CD4-positive, alpha-beta T cell treated with Interleukin-2 at 100 ng/mL for 4 hours (primary cell): ENCODE measurements around the gene HOXD8.

Source experiments
- DNase-seq: peaks from one replicate; pipeline ENCODE4 v3.0.0-alpha.2; 2020; ENCODE audit warnings: low spot score

Gene HOXD8

DNA sequence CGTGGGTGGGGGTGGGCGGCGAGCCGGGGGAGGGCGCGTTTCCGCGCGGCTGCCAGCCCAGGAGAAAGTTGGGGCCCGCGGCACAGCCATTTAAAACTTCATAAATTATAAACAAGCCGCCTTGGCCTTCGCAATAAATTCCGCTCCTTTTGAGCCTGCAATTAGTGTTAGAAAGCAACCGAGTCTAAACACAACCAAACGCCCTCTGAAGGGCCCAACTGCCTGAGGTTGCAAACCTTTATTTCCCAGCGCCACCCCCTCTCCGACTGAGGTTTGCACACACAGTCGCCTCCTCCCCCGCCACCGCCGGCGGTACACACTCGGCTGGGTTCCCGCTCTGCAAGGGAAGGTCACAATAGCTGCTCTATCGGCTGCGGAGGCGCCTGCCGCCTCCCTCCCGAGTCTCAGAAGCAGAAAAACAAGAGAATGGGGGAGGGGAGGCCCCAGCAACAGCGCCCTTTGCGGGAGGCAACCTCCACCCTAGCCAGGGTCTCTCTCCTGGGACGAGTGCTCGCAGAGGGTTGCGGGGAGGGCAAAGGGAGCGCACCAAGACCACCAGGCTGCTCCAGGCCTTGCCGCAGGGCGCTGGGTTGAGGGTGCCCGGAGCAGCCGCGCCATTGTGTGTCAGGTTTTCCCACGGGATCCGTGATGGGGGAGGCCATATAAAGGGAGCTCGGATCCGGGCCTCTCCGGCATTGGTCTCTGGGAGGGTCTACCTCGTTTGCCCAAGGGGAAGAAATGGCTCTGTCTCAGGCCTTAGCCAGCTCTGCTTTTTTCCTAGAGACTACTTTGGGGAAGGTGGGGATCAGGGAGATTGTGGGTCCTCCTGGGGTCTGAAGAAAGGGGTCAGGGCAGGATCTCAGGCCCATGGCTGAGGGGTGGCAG is 45.6 kb downstream of the HOXD8 start:
- no peak for DNase-seq

DNA sequence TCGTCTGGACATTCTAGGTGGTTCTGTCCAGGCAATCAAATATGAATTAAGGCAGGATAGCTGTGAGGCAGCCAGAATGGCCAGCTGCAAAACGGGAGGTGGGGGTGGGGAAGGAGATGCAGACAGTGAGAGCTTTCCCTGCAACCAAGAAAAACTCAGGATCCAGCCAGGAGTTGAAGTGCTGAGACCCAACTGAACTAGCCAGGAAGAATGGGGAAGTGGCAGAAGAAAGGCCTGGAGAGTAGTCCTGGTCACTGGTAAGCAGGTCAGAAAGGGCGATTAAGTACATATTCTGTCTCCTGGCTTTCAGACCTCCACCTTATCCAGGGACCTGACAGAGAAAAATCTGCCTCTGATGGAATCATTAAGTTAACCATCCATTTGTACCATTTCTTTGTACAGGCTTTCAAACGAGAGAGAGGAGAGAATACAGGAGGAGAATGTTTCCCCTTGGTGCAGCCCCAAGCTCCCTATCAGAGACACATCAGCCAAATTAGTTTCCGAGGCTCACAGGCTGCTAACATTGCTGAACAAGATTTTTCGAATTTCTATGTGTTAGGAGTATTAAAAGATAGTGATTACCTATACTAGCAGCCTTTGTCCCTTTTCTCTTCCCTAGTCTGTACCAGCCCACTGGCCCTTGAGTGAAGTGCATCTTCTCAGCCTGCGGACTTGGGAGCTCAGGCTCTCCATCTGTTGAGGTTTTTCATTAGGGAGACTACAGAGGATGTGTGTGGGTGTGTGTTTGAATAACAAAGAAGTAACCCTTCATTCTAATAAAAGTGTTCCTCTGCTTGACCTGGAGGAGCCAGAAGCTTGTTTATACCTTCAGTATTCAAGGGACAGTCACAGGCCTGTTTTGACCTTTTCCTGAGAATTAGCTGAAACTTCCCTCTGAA is 46.5 kb downstream of the HOXD8 start:
- DNase-seq, result no peak

DNA sequence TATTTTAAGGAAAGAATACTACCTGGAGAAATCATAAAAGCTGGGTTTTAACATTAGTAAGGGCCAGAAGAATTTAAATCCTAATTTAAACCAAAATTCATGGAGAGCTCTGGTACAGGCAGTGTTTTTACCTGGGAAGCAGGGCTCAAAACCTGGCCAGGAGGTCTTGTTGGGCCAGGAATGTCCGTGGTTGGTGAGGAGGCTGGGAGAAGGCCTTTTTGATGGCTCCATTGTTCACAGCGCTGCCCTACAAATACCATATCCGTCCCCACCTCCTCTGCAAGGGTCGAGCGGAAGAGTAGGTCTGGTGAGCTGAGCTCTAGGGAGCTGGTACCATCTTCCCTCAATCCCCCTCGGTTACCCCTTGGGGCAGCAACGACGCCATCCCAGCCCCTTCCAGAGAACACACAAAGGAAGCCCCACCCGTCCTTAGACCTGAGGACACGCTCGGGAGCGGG is 48.1 kb downstream of the HOXD8 start:
- no peak for DNase-seq

DNA sequence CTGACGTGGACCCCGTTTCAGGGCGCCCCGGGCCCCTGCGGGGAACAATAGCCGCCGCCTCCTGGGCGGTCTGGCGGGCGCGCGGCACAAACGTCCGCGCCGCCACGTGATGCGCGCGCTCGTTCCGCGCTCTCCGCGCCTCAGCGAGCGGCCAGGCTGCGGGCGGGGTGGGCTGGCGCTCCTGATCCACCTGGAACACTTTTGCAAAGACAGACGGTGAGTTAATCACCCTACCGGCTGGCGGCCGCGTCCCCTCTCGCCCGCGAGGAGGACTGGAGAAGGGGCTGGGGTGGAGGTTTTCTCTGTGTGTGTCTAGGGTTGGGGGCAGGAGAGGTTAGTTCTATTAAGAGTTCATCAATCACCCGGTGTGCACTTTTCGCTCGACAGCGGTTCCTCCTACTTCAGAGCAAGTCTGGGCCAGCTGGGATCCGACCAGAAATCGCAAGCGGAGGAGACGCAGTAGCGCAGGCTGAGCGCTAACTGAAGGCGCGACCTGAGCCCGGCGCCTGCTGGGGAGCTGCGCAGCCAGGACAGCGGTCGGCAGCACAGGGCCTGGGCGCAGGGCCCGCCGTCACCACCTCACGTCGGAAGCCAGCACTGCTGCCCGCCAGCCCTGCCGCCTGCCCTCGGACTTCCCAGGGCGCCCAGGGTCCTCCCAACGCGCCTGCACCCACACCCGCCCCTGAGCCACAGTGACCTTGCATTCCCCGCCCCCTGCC is 48.7 kb downstream of the HOXD8 start:
- DNase-seq, result no peak

DNA sequence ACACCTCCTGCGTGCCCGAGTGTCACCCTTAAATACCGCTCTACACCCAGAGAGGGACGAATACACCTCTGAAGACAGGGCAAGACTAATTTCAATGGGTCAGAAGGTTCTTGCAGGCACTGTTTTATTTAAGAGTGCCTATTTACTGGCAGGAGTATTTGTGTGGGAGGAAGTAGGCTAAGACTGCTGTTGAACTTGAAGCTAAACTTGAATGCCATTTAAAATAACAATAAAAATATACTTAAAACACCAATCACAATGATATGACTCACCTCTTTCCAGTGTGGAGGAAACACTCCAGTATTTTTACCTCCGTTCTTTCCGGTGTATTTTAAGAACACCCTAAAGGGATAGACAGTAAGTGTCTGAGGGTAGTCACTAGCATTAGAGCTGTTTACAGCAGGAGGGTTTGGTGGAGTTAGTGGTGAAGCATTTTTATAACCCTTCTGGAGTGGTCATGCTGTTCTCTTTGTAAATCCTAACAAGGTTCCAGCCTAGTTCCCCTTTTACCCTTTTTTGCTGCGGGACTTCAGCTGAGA is 49.3 kb downstream of the HOXD8 start:
- no peak for DNase-seq

DNA sequence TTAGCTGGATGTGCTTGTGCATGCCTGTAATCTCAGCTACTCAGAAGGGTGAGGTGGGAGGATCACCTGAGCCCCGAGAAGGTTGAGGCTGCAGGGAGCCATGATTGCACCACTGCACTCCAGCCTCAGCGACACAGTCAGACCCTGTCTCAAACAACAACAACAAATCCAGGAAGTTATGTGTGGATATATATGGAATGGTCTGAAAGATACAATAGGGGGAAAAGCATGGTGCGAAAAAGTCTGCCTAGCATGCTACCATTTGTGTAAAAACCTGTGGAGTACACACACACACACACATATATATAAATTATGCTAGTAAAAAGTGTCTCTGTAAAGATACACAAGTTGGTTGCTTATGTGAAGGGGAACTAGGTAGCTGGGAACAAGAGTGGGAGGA is 52.0 kb downstream of the HOXD8 start:
- no peak for DNase-seq
